DND-41 (cell line): ENCODE data around the gene EPB41L3.

Experiments used
- ATAC-seq: fragments of 200-7000 bp; cut with Tn5 transposase; 3 replicates; pipeline ENCODE4 v1.9.1; 2021; ENCODE audit warnings: low read depth; ENCODE audit not compliant: insufficient read depth
- DNase-seq: peaks from one replicate; pipeline ENCODE4 v3.0.0-alpha.2; 2020
- H2AFZ ChIP-seq: 2 replicates; pipeline ENCODE4 v1.6.0; 2012; ENCODE audit warnings: low read depth, low read length
- H3K27ac ChIP-seq: 2 replicates; pipeline ENCODE4 v1.5.1; 2012; ENCODE audit warnings: low read length, inconsistent platforms
- H3K27me3 ChIP-seq: fragments of 200-600 bp; sonication (generic); 2 replicates; pipeline ENCODE4 v1.6.0; 2012; ENCODE audit warnings: low read length, mild to moderate bottlenecking, inconsistent platforms; ENCODE audit not compliant: insufficient read depth, poor library complexity
- H3K36me3 ChIP-seq: 2 replicates; pipeline ENCODE4 v1.5.1; 2012; ENCODE audit warnings: low read length, inconsistent platforms; ENCODE audit not compliant: insufficient read depth
- H3K4me1 ChIP-seq: 2 replicates; pipeline ENCODE4 v1.5.1; 2012; ENCODE audit warnings: mild to moderate bottlenecking, low read length; ENCODE audit not compliant: insufficient read depth
- H3K4me2 ChIP-seq: 2 replicates; pipeline ENCODE4 v1.6.0; 2012; ENCODE audit warnings: mild to moderate bottlenecking, moderate library complexity, low read length, inconsistent platforms; ENCODE audit not compliant: insufficient read depth
- H3K4me3 ChIP-seq, 2 experiments: fragments of 200-600 bp in 1 of 2; shearing (Covaris generic) in 1 of 2; 2 replicates each; pipeline ENCODE4 v1.5.1; 2012 to 2016; ENCODE audit warnings: inconsistent platforms in 2 of 2, low read length in 2 of 2, mild to moderate bottlenecking in 2 of 2, low read depth in 1 of 2, moderate library complexity in 1 of 2
- H3K79me2 ChIP-seq: 2 replicates; pipeline ENCODE4 v1.6.0; 2012; ENCODE audit warnings: low read length, inconsistent platforms; ENCODE audit not compliant: insufficient read depth
- H3K9ac ChIP-seq: 2 replicates; pipeline ENCODE4 v1.6.0; 2012; ENCODE audit warnings: low read depth, mild to moderate bottlenecking, inconsistent platforms, low read length, moderate library complexity
- H3K9me3 ChIP-seq: 2 replicates; pipeline ENCODE4 v1.5.1; 2012; ENCODE audit warnings: low read length, moderate library complexity, mild to moderate bottlenecking, inconsistent platforms; ENCODE audit not compliant: insufficient read depth, severe bottlenecking
- H4K20me1 ChIP-seq: 2 replicates; pipeline ENCODE4 v1.6.0; 2012; ENCODE audit warnings: low read length; ENCODE audit not compliant: insufficient read depth
- EZH2 ChIP-seq: IDR thresholded peaks from 3 replicates; pipeline ENCODE4 v1.6.1; 2012; ENCODE audit warnings: borderline replicate concordance, low read depth, mild to moderate bottlenecking, moderate library complexity, low read length, inconsistent platforms; ENCODE audit not compliant: severe bottlenecking
- TF ChIP-seq, protein P1 (sequence below): IDR thresholded peaks from 2 replicates; pipeline ENCODE4 v1.5.1; 2012; ENCODE audit warnings: borderline replicate concordance, low read length, moderate library complexity, mild to moderate bottlenecking; ENCODE audit not compliant: poor library complexity, severe bottlenecking; ENCODE audit errors: extremely low read depth

Gene EPB41L3

GRCh38 chr18:5500158-5500939 is 43.4 kb downstream of the EPB41L3 start:
- H3K27me3 ChIP-seq, result no peaks in the 10 kb centered on the region
- H3K9me3 ChIP-seq, result no peaks in the 10 kb centered on the region
- H3K4me2 ChIP-seq, result no peak overlapping the region
- no peaks in the 10 kb centered on the region for H3K79me2 ChIP-seq
- H3K4me1 ChIP-seq, result no peaks in the 10 kb centered on the region
- H2AFZ ChIP-seq, result no peak overlapping the region
- H3K27ac ChIP-seq, result no peak overlapping the region
- no peak overlapping the region for H3K4me3 ChIP-seq
- ATAC-seq, result no peak
- no peaks in the 10 kb centered on the region for H4K20me1 ChIP-seq
- no peak overlapping the region for H3K9ac ChIP-seq
- TF ChIP-seq, protein P1, sequence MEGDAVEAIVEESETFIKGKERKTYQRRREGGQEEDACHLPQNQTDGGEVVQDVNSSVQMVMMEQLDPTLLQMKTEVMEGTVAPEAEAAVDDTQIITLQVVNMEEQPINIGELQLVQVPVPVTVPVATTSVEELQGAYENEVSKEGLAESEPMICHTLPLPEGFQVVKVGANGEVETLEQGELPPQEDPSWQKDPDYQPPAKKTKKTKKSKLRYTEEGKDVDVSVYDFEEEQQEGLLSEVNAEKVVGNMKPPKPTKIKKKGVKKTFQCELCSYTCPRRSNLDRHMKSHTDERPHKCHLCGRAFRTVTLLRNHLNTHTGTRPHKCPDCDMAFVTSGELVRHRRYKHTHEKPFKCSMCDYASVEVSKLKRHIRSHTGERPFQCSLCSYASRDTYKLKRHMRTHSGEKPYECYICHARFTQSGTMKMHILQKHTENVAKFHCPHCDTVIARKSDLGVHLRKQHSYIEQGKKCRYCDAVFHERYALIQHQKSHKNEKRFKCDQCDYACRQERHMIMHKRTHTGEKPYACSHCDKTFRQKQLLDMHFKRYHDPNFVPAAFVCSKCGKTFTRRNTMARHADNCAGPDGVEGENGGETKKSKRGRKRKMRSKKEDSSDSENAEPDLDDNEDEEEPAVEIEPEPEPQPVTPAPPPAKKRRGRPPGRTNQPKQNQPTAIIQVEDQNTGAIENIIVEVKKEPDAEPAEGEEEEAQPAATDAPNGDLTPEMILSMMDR, result no peak
- no peak for TF ChIP-seq EZH2
- no peaks in the 10 kb centered on the region for H3K36me3 ChIP-seq
- DNase-seq, result no peak

GRCh38 chr18:5498452-5498851 is 45.3 kb downstream of the EPB41L3 start:
- no peaks in the 10 kb centered on the region for H4K20me1 ChIP-seq
- DNase-seq, result no peak
- H3K36me3 ChIP-seq, result no peaks in the 10 kb centered on the region
- H3K4me2 ChIP-seq, result no peak overlapping the region
- no peak overlapping the region for H2AFZ ChIP-seq
- no peak overlapping the region for H3K27ac ChIP-seq
- ATAC-seq, result no peak
- no peak for TF ChIP-seq EZH2
- H3K9me3 ChIP-seq, result no peaks in the 10 kb centered on the region
- H3K27me3 ChIP-seq, result no peaks in the 10 kb centered on the region
- H3K79me2 ChIP-seq, result no peaks in the 10 kb centered on the region
- H3K9ac ChIP-seq, result no peak overlapping the region
- no peak overlapping the region for H3K4me3 ChIP-seq
- no peaks in the 10 kb centered on the region for H3K4me1 ChIP-seq

- Histone ChIP-seq H3K27ac (no peak overlapping the region), H3K9ac (no peak overlapping the region), H3K9me3 (no peaks in the 10 kb centered on the region), H3K4me2 (no peak overlapping the region), H3K79me2 (no peaks in the 10 kb centered on the region), H4K20me1 (no peaks in the 10 kb centered on the region), H3K4me1 (no peaks in the 10 kb centered on the region), H2AFZ (no peak overlapping the region), H3K36me3 (no peaks in the 10 kb centered on the region), H3K27me3 (no peaks in the 10 kb centered on the region), H3K4me3 (no peak overlapping the region)
- no peak for TF ChIP-seq EZH2
- TF ChIP-seq, protein P1, result no peak
- ATAC-seq (no peak), DNase-seq (no peak)
Observed at GRCh38 chr18:5496305-5496704, 47.5 kb downstream of the EPB41L3 start.

GRCh38 chr18:5490753-5491480 is 52.9 kb downstream of the EPB41L3 start:
- Histone ChIP-seq H3K9ac (no peak overlapping the region), H3K27ac (no peak overlapping the region), H3K9me3 (no peaks in the 10 kb centered on the region), H3K4me1 (no peaks in the 10 kb centered on the region), H3K4me3 (no peak overlapping the region), H2AFZ (no peak overlapping the region), H4K20me1 (no peaks in the 10 kb centered on the region), H3K4me2 (no peak overlapping the region), H3K36me3 (no peaks in the 10 kb centered on the region), H3K27me3 (no peaks in the 10 kb centered on the region), H3K79me2 (no peaks in the 10 kb centered on the region)
- no peak for ATAC-seq
- TF ChIP-seq, protein P1, result no peak
- no peak for TF ChIP-seq EZH2
- DNase-seq, result no peak
